ENCODE measurements around the gene PCDHA1.
"Not testable (repeated sequence)": the region's sequence is repeated elsewhere in the genome, so short reads cannot be mapped to it uniquely, and the experiment has no call there.

The PCDHA1 gene

GRCh38 chr5:140855772-140856674 is 70.1 kb downstream of the PCDHA1 start, which contains the start of gene PCDHA10:
PCDHA10 (plus strand) TSS chr5:140855897; CDS start chr5:140856049, 152 bp downstream.
- DNase-seq, result no peak

- no peak for DNase-seq
Measured at GRCh38 chr5:140857177-140857986, 71.4 kb downstream of the PCDHA1 start.

- no peak for DNase-seq
Measured at GRCh38 chr5:140857987-140858240, 72.0 kb downstream of the PCDHA1 start.

- DNase-seq, result no peak
Measured at GRCh38 chr5:140862441-140863295, 76.7 kb downstream of the PCDHA1 start.

GRCh38 chr5:140868721-140869554 is 83.0 kb downstream of the PCDHA1 start, which contains the start of gene PCDHA11:
PCDHA11 (plus strand) TSS chr5:140868957; CDS start chr5:140869104, 147 bp downstream.
- no peak for DNase-seq

- DNase-seq, result no peak
Measured at GRCh38 chr5:140869555-140869886, 83.6 kb downstream of the PCDHA1 start.

- DNase-seq, result no peak
Measured at GRCh38 chr5:140870221-140871201, 84.6 kb downstream of the PCDHA1 start.

GRCh38 chr5:140875085-140876065 is 89.4 kb downstream of the PCDHA1 start, which contains the start of gene PCDHA12:
PCDHA12 (plus strand) TSS chr5:140875308; CDS start chr5:140875473, 165 bp downstream.
- DNase-seq, result no peak

GRCh38 chr5:140876541-140877261 is 90.8 kb downstream of the PCDHA1 start:
- DNase-seq, result not testable (repeated sequence)

GRCh38 chr5:140877262-140877581 is 91.3 kb downstream of the PCDHA1 start:
- no peak for DNase-seq

- no peak for DNase-seq
Measured at GRCh38 chr5:140881889-140882590, 96.1 kb downstream of the PCDHA1 start, which contains the start of gene PCDHA13. PCDHA13 (plus strand) TSS chr5:140882124; CDS start chr5:140882269, 145 bp downstream.

GRCh38 chr5:140882591-140882899 is 96.6 kb downstream of the PCDHA1 start:
- DNase-seq, result no peak

GRCh38 chr5:140883373-140883772 is 97.4 kb downstream of the PCDHA1 start:
- DNase-seq, result no peak

GRCh38 chr5:140883927-140884697 is 98.2 kb downstream of the PCDHA1 start:
- no peak for DNase-seq

- no peak for DNase-seq
Measured at GRCh38 chr5:140916325-140916724, 130.4 kb downstream of the PCDHA1 start.

- no peak for DNase-seq
Measured at GRCh38 chr5:140923601-140924000, 137.7 kb downstream of the PCDHA1 start.

- DNase-seq, result peak; percentile 77
Measured at GRCh38 chr5:140925806-140926442, 140.0 kb downstream of the PCDHA1 start, which contains the start of gene PCDHAC1. PCDHAC1 (plus strand) TSS chr5:140926299; CDS start chr5:140926893, 594 bp downstream.
